ENCODE measurements around the gene CBY1. TPM values are rescaled to one million over a fixed set of nuclear protein-coding genes. Genes with fewer than 3 reads are reported as not detected.

CBY1 gene
- total and polyA plus RNA-seq, 9 of the 15 experiments (the other 6 are each of a cell fraction or from before 2014, with no cell fraction given), result 5.7 to 19.7 (median 10.8) TPM

- DNase-seq (ENCODE audit: extremely low read depth in 1 of 4, low spot score in 3 of 4) (peak in 1 of 4 experiments; percentile 48), ATAC-seq (no peak), FAIRE-seq (peak; percentile 54)
- H3K9ac ChIP-seq (ENCODE audit: insufficient read depth in 1 of 2, low read depth in 2 of 2, low read length in 2 of 2), result no peak overlapping the region
- intact Hi-C loops (cut with micrococcal nuclease), result no loop called here
- H3K9me3 ChIP-seq (replicated peaks; ENCODE audit: control insufficient read depth, insufficient read depth, low read depth, low read length), result no peaks in the 10 kb centered on the region
- H3K27me3 ChIP-seq (ENCODE audit: control insufficient read depth in 2 of 2, insufficient read depth in 2 of 2, low read length in 2 of 2), result no peaks in the 10 kb centered on the region
- in situ Hi-C loops (cut with MboI), result no loop called here
- WGBS (ENCODE audit: insufficient coverage, low coverage, missing lambda C conversion rate), result 20% methylated on average over 3 of the region's 3 CpGs
- CTCF ChIA-PET (ENCODE audit: low intra/inter-chr PET ratio), result no interaction called here
- peak overlapping the region; percentile 41 for H3K4me2 ChIP-seq (ENCODE audit: insufficient read depth, low read length)
- no peak overlapping the region for H3K4me3 ChIP-seq
- H3K4me1 ChIP-seq (replicated peaks in 1 of 2; ENCODE audit: control insufficient read depth in 2 of 2, insufficient read depth in 2 of 2, low read length in 2 of 2), result peaks cover 43 to 58% of the 10 kb centered on the region in 2 experiments; a peak in 4 of 5 replicates
- peaks cover 45% of the 10 kb centered on the region; the same call in 2 of the 3 replicates for H3K36me3 ChIP-seq (ENCODE audit: control insufficient read depth, insufficient read depth, low read length)
- H2AFZ ChIP-seq (ENCODE audit: low read depth, low read length), result no peak overlapping the region
- no TSS peak for BruUV-seq (replicated peaks)
- H4K20me1 ChIP-seq (replicated peaks; ENCODE audit: control insufficient read depth, insufficient read depth, low read length), result peaks cover 47% of the 10 kb centered on the region
- H3K27ac ChIP-seq (ENCODE audit: extremely low read depth, low read depth, low read length), result no peak overlapping the region
- H3K79me2 ChIP-seq (ENCODE audit: control insufficient read depth, insufficient read depth, low read length), result peaks cover 96% of the 10 kb centered on the region
- POLR2A ChIA-PET, result no interaction called here
- no peaks in the 10 kb centered on the region for H3K9me1 ChIP-seq (ENCODE audit: control insufficient read depth, insufficient read depth, low read length)
- TF ChIP-seq HMG20A (CRISPR knock-in tag; conservative IDR thresholded peaks at IDR 0.05) (no peak), ZNF165 (CRISPR knock-in tag; IDR thresholded peaks at IDR 0.05; ENCODE audit: borderline replicate concordance) (no peak), MLLT1 (IDR thresholded peaks at IDR 0.05) (no peak), EP300 (IDR thresholded peaks at IDR 0.05; ENCODE audit: low read length) (no peak; the same call in 1 of the 2 replicates), E2F1 (CRISPR knock-in tag; IDR thresholded peaks at IDR 0.05) (no peak), KDM5B (IDR thresholded peaks at IDR 0.05; ENCODE audit: insufficient replicate concordance, low read depth, low read length) (no peak), NCOR1 (IDR thresholded peaks at IDR 0.05) (peak; percentile 47; the same call in 1 of the 2 replicates), RBM15 (IDR thresholded peaks at IDR 0.05; ENCODE audit: insufficient read depth, low read length) (no peak), THRA (IDR thresholded peaks at IDR 0.05) (no peak), TEAD4 (IDR thresholded peaks at IDR 0.05; ENCODE audit: low read length) (peak; percentile 59; the same call in 1 of the 2 replicates), TEAD4 (CRISPR knock-in tag; IDR thresholded peaks at IDR 0.05; ENCODE audit: borderline replicate concordance) (no peak), HDGF (IDR thresholded peaks at IDR 0.05) (no peak), TFE3 (CRISPR knock-in tag; IDR thresholded peaks at IDR 0.05) (no peak), OTX1 (CRISPR knock-in tag; IDR thresholded peaks at IDR 0.05) (no peak), SREBF2 (CRISPR knock-in tag; IDR thresholded peaks at IDR 0.05) (no peak), MYBL2 (IDR thresholded peaks at IDR 0.05; ENCODE audit: low read depth) (no peak), MYBL2 (CRISPR knock-in tag; IDR thresholded peaks at IDR 0.05; ENCODE audit: borderline replicate concordance) (no peak), ZNF224 (CRISPR knock-in tag; IDR thresholded peaks at IDR 0.05) (no peak), CBFA2T2 (conservative IDR thresholded peaks at IDR 0.05) (peak; percentile 68)
These were observed 53.9 kb downstream of the CBY1 start for GRCh38 chr22:38710351-38710750.
